Endothelial cell of umbilical vein (primary cell): ENCODE results near the gene PRIM2. TPM values are rescaled to one million over a fixed set of nuclear protein-coding genes. Genes with fewer than 3 reads are reported as not detected.

Experiments used
- BruUV-seq: library from RNA; stranded (reverse); fragments of 400-500 nt; replicated peaks from 2 replicates; lab custom pipeline; 2021; lab: Mats Ljungman, UMichigan
- CTCF ChIA-PET: fragments of 300-600, 350-600 bp; sonication (Branson Sonifier 250); formaldehyde crosslinking; loops from one replicate; lab custom pipeline; 2021; ENCODE audit warnings: antibody characterized with exemption, inconsistent platforms; lab: Charles Lee
- POLR2A ChIA-PET: fragments of 300-600, 350-600 bp; sonication (Branson Sonifier 250); formaldehyde crosslinking; loops from one replicate; lab custom pipeline; 2021; ENCODE audit warnings: antibody characterized with exemption, inconsistent platforms; lab: Charles Lee
- DNase-seq: peaks from one replicate; pipeline ENCODE4 v3.0.0-alpha.2; 2011; ENCODE audit warnings: low read depth, low spot score
- FAIRE-seq: peaks from 2 replicates; lab custom pipeline; 2011; peaks lifted over from hg19 to GRCh38; lab: Jason Lieb, UNC
- H2AFZ ChIP-seq: 2 replicates; pipeline ENCODE4 v1.6.0; 2012; ENCODE audit warnings: low read depth, low read length, control low read depth, inconsistent platforms
- H3K27ac ChIP-seq: 2 replicates; pipeline ENCODE4 v1.5.1; 2011; ENCODE audit warnings: low read depth, mild to moderate bottlenecking, control low read depth, low read length, moderate library complexity; ENCODE audit not compliant: insufficient read depth
- H3K27me3 ChIP-seq, 2 experiments: 2 replicates each; pipeline versions ENCODE4 v1.6.0 to v1.6.1; 2011; ENCODE audit warnings: low read length in 2 of 2, mixed read lengths in 1 of 2; ENCODE audit not compliant: control insufficient read depth in 2 of 2, insufficient read depth in 2 of 2
- H3K36me3 ChIP-seq, 2 experiments: 2 replicates in 1 of 2; 3 replicates in 1 of 2; pipeline ENCODE4 v1.5.1; 2011; ENCODE audit warnings: low read length in 2 of 2, mild to moderate bottlenecking in 1 of 2, moderate library complexity in 1 of 2; ENCODE audit not compliant: control insufficient read depth in 2 of 2, insufficient read depth in 2 of 2; ENCODE audit errors: extremely low read depth in 1 of 2
- H3K4me1 ChIP-seq: 3 replicates; pipeline ENCODE4 v1.5.1; 2011; ENCODE audit warnings: mild to moderate bottlenecking, low read length; ENCODE audit not compliant: control insufficient read depth, insufficient read depth; ENCODE audit errors: extremely low read depth
- H3K4me2 ChIP-seq: 2 replicates; pipeline ENCODE4 v1.6.1; 2011; ENCODE audit warnings: low read length, control low read depth, mixed read lengths; ENCODE audit not compliant: insufficient read depth
- H3K4me3 ChIP-seq, 3 experiments: fragments of 200-600 bp in 1 of 3; sonication (generic), shearing (Covaris generic) in 1 of 3; replicated peaks in 1 of 3; 2 replicates each; pipeline ENCODE4 v1.5.1; 2011 to 2016; ENCODE audit warnings: control low read depth in 3 of 3, low read length in 3 of 3, mild to moderate bottlenecking in 2 of 3, inconsistent platforms in 1 of 3, low read depth in 1 of 3, moderate library complexity in 1 of 3; ENCODE audit not compliant: insufficient read depth in 1 of 3
- H3K79me2 ChIP-seq: 2 replicates; pipeline ENCODE4 v1.6.0; 2012; ENCODE audit warnings: low read length, inconsistent platforms; ENCODE audit not compliant: control insufficient read depth, insufficient read depth
- H3K9ac ChIP-seq: replicated peaks from 2 replicates; pipeline ENCODE3; 2011; ENCODE audit warnings: low read length, control low read depth; ENCODE audit not compliant: insufficient read depth; ENCODE audit errors: extremely low read depth
- H3K9me1 ChIP-seq: replicated peaks from 3 replicates; pipeline ENCODE4 v1.6.0; 2011; ENCODE audit warnings: mild to moderate bottlenecking, low read length; ENCODE audit not compliant: control insufficient read depth, insufficient read depth; ENCODE audit errors: extremely low read depth
- H3K9me3 ChIP-seq: replicated peaks from 2 replicates; pipeline ENCODE4 v1.5.1; 2012; ENCODE audit warnings: low read length, inconsistent platforms; ENCODE audit not compliant: control insufficient read depth, insufficient read depth
- H4K20me1 ChIP-seq: replicated peaks from 2 replicates; pipeline ENCODE3; 2011; ENCODE audit warnings: mild to moderate bottlenecking, low read length; ENCODE audit not compliant: control insufficient read depth, insufficient read depth; ENCODE audit errors: extremely low read depth
- CTCF ChIP-seq, 2 donors: IDR thresholded peaks; 1 replicate in 1 of 2; 2 replicates in 1 of 2; pipeline ENCODE4 v1.5.1; 2011; ENCODE audit warnings: low read length in 2 of 2, mild to moderate bottlenecking in 2 of 2, moderate library complexity in 2 of 2, control low read depth in 1 of 2, inconsistent platforms in 1 of 2, low read depth in 1 of 2; ENCODE audit not compliant: insufficient read depth in 1 of 2; ENCODE audit errors: extremely low read depth in 1 of 2
- EZH2 ChIP-seq: IDR thresholded peaks from 2 replicates; pipeline ENCODE4 v1.6.1; 2012; ENCODE audit warnings: borderline replicate concordance, low read depth, mild to moderate bottlenecking, moderate library complexity, low read length, inconsistent platforms; ENCODE audit not compliant: severe bottlenecking
- GATA2 ChIP-seq: IDR thresholded peaks from 2 replicates; pipeline ENCODE4 v1.7.0; 2011; ENCODE audit warnings: low read depth, mild to moderate bottlenecking, moderate library complexity, mixed read lengths, low read length; ENCODE audit not compliant: insufficient read length, insufficient read depth
- JUN ChIP-seq: IDR thresholded peaks from 2 replicates; pipeline ENCODE4 v1.6.1; 2011; ENCODE audit warnings: borderline replicate concordance, low read depth; ENCODE audit not compliant: insufficient read length, insufficient read depth
- MAX ChIP-seq: IDR thresholded peaks from 2 replicates; pipeline ENCODE4 v1.6.1; 2011; ENCODE audit not compliant: insufficient read depth, insufficient read length
- MYC ChIP-seq: IDR thresholded peaks from one replicate; pipeline ENCODE4 v1.6.1; 2011; ENCODE audit warnings: mild to moderate bottlenecking, low read depth, low read length
- POLR2A ChIP-seq: IDR thresholded peaks from 2 replicates; pipeline ENCODE4 v1.6.1; 2012; ENCODE audit warnings: low read depth, mild to moderate bottlenecking, control low read depth, low read length
- POLR2AphosphoS5 ChIP-seq: IDR thresholded peaks from 2 replicates; pipeline ENCODE4 v1.6.1; 2012; ENCODE audit warnings: low read depth, mild to moderate bottlenecking, control low read depth, low read length, moderate library complexity; ENCODE audit not compliant: insufficient read depth
- dilution Hi-C: fragments of 300-500 bp; cut with MboI; formaldehyde crosslinking; loops from one replicate; pipeline ENCODE4 v1.15.0; 2019; ENCODE audit warnings: low sequenced_read_pairs; ENCODE audit not compliant: extremely low pct_ligation_motif_present
- intact Hi-C: fragments of 100-400 bp; cut with micrococcal nuclease; formaldehyde crosslinking; loops from one replicate; pipeline ENCODE4 v1.10.0; 2022
- polyA plus RNA-seq, 4 experiments: library from polyadenylated mRNA; depleted of rRNA in 3 of 4; stranded (reverse) in 3 of 4; unstranded in 1 of 4; fragments of >200 nt; gene quantifications; 2 replicates each; pipeline versions ENCODE4 v1.2.1 to v1.2.3, GENCODE V29; 2011 to 2012; ENCODE audit warnings: missing spikeins in 1 of 4
- total RNA-seq: library from RNA; stranded (reverse); gene quantifications from 2 replicates; pipeline ENCODE4 v1.2.3, GENCODE V29; 2021

The PRIM2 gene
- total and polyA plus RNA-seq, 2 donors (not counting 3 experiments of a cell fraction or from before 2014, with no cell fraction given): 5.3 to 21.0 TPM

- FAIRE-seq: no peak
- Histone ChIP-seq H3K4me2 (no peak overlapping the region), H3K36me3 (no peaks in the 10 kb centered on the region), H3K4me1 (no peaks in the 10 kb centered on the region), H3K9me1 (no peaks in the 10 kb centered on the region), H3K4me3 (no peak overlapping the region), H3K27ac (no peak overlapping the region), H3K9ac (no peak overlapping the region), H3K9me3 (no peaks in the 10 kb centered on the region), H3K27me3 (peaks cover 4 to 12% of the 10 kb centered on the region in 2 experiments), H4K20me1 (no peaks in the 10 kb centered on the region), H3K79me2 (no peaks in the 10 kb centered on the region), H2AFZ (no peak overlapping the region)
- intact Hi-C loops (no loop called here), dilution Hi-C loops (no loop called here)
- no peak for DNase-seq
- POLR2A ChIA-PET: no interaction called here
- no peak for TF ChIP-seq CTCF (IDR thresholded peaks at IDR 0.05; ENCODE audit: extremely low read depth in 1 of 2, insufficient read depth in 1 of 2, low read depth in 1 of 2, low read length in 2 of 2)
- CTCF ChIA-PET: no interaction called here
- BruUV-seq: no TSS peak
Observed at GRCh38 chr6:57283106-57283505, 34.3 kb upstream of the PRIM2 start.

GRCh38 chr6:57283911-57284455 is 33.4 kb upstream of the PRIM2 start:
- dilution Hi-C loops: no loop called here

More at GRCh38 chr6:57283911-57284455, 33.4 kb upstream of the PRIM2 start:
- Histone ChIP-seq H3K4me3 (no peak overlapping the region), H3K36me3 (no peaks in the 10 kb centered on the region), H2AFZ (no peak overlapping the region), H3K9me1 (no peaks in the 10 kb centered on the region), H3K4me1 (no peaks in the 10 kb centered on the region), H3K79me2 (no peaks in the 10 kb centered on the region), H3K27me3 (peaks cover 4 to 13% of the 10 kb centered on the region in 2 experiments), H3K9me3 (no peaks in the 10 kb centered on the region), H3K27ac (no peak overlapping the region), H3K9ac (no peak overlapping the region), H3K4me2 (no peak overlapping the region), H4K20me1 (no peaks in the 10 kb centered on the region)
- CTCF ChIA-PET: interaction anchor here (0.7 kb wide), 1 partner anchor 16 kb away, joined by 3 read pairs; no protein-coding TSS in a partner anchor
- POLR2A ChIA-PET: no interaction called here
- intact Hi-C loops: no loop called here
- TF ChIP-seq GATA2 (no peak), JUN (no peak), POLR2AphosphoS5 (no peak), MAX (no peak), POLR2A (no peak), CTCF (IDR thresholded peaks at IDR 0.05; ENCODE audit: extremely low read depth in 1 of 2, insufficient read depth in 1 of 2, low read depth in 1 of 2, low read length in 2 of 2) (no peak), MYC (no peak), EZH2 (no peak)
- DNase-seq (no peak), FAIRE-seq (no peak)
- BruUV-seq: no TSS peak
